ENCODE data around the gene RNF227.

Gene RNF227

GRCh38 chr17:7943291-7943690 is 27.2 kb upstream of the RNF227 start:
- no peak for TF ChIP-seq CTCF (IDR thresholded peaks at IDR 0.05; ENCODE audit: low read depth, low read length)
- DNase-seq (ENCODE audit: low read depth, low spot score), result no peak
- in situ Hi-C loops (cut with HindIII; ENCODE audit: low sequenced_read_pairs), result no loop called here
- H3K4me3 ChIP-seq (ENCODE audit: low read depth, low read length), result no peak overlapping the region

GRCh38 chr17:7940743-7941142 is 24.7 kb upstream of the RNF227 start:
- H3K4me3 ChIP-seq (ENCODE audit: low read depth, low read length), result no peak overlapping the region
- no peak for DNase-seq (ENCODE audit: low read depth, low spot score)
- no peak for TF ChIP-seq CTCF (IDR thresholded peaks at IDR 0.05; ENCODE audit: low read depth, low read length)
- in situ Hi-C loops (cut with HindIII; ENCODE audit: low sequenced_read_pairs), result no loop called here

DNA sequence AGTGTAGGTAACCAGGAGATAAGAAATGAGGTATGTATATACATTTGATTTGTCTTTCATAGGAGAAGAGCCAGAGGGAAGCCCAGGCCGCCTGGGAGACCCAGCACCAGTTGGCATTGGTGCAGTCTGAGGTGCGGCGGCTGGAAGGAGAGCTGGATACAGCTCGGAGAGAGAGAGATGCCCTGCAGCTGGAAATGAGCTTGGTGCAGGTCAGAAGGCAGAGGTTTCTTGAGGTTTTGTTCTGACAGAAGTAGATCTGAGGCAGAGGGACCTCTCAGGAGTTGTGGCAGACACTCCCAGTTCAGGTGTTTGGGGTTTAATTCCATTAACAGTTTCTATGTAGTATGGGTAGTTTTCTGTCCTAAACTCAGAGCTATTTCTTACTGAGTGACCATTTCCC is 23.9 kb upstream of the RNF227 start:
- no peak for DNase-seq (ENCODE audit: low read depth, low spot score)
- TF ChIP-seq CTCF (IDR thresholded peaks at IDR 0.05; ENCODE audit: low read depth, low read length), result no peak
- in situ Hi-C loops (cut with HindIII; ENCODE audit: low sequenced_read_pairs), result no loop called here
- no peak overlapping the region for H3K4me3 ChIP-seq (ENCODE audit: low read depth, low read length)

DNA sequence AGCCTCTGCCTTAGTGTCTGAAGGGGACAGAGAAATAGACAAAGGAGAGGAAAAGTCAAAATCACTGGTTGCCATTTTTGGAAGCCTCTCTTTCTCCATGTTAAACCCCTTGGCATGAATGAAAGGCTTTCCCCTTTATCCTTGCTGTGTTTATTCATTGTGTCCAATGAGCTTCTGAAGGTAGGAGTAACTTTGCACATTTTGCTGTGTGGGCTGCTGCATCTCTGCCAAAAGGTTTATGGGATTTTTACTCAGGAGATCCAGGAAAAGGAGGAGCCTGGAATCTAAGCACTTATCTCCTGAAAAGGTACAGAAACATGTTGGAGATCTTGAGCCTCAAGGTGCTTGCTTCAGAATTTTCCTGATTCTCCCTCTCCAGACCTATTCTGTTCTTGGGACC is 19.8 kb upstream of the RNF227 start:
- in situ Hi-C loops (cut with HindIII; ENCODE audit: low sequenced_read_pairs), result no loop called here
- no peak for DNase-seq (ENCODE audit: low read depth, low spot score)
- no peak overlapping the region for H3K4me3 ChIP-seq (ENCODE audit: low read depth, low read length)
- no peak for TF ChIP-seq CTCF (IDR thresholded peaks at IDR 0.05; ENCODE audit: low read depth, low read length)

DNA sequence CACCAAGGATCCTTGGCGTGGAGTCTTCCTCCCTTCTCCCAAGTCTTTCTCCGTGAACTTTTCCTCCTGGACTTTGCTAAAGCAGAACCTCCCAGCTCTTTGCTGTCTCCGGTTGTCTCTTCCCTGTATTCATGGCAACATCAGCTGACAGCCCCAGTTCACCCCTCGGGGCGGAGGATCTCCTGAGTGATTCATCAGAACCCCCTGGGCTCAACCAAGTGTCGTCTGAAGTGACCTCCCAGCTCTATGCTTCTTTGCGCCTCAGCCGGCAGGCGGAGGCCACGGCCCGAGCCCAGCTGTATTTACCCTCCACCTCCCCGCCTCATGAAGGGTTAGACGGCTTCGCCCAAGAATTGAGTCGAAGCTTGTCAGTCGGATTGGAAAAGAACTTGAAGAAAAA is 16.9 kb upstream of the RNF227 start:
- peak; percentile 37 for TF ChIP-seq CTCF (IDR thresholded peaks at IDR 0.05; ENCODE audit: low read depth, low read length)
- DNase-seq (ENCODE audit: low read depth, low spot score), result peak; percentile 65
- in situ Hi-C loops (cut with HindIII; ENCODE audit: low sequenced_read_pairs), result no loop called here
- H3K4me3 ChIP-seq (ENCODE audit: low read depth, low read length), result peak overlapping the region; percentile 97

DNA sequence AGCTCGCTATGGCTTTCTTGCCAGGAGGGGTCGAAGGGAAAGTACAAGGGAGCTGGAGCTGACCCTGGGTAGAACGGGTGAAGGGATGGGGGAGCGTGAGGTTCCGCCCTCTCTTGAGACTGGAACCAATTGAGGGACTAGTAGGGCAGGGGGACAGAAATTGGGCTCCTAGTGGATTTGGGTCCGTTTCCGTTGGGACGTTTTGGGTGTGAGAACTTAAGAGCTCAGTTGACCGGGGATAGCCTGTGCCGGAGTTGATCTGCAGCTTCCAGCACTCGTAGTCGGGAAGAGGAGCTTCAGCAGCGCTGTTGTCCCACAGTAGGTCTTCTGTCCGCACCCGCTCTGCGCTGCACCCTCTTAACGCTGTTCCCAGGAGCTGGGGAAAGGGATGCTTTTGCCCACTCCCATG is 16.4 kb upstream of the RNF227 start:
- DNase-seq (ENCODE audit: low read depth, low spot score), result peak; percentile 35
- H3K4me3 ChIP-seq (ENCODE audit: low read depth, low read length), result peak overlapping the region; percentile 97
- no peak for TF ChIP-seq CTCF (IDR thresholded peaks at IDR 0.05; ENCODE audit: low read depth, low read length)
- in situ Hi-C loops (cut with HindIII; ENCODE audit: low sequenced_read_pairs), result no loop called here
